Raji (cell line): Measurements from ENCODE around the gene MAPT.

Experiments used
- POLR2A ChIP-seq: IDR thresholded peaks from 2 replicates; pipeline ENCODE4 v1.6.1; 2011; ENCODE audit warnings: low read depth, low read length, control low read depth; ENCODE audit not compliant: insufficient read depth

The MAPT gene

GRCh38 chr17:46025060-46025459, 130.7 kb downstream of the MAPT start:
- TF ChIP-seq POLR2A, result no peak

GRCh38 chr17:46025510-46026165, 131.3 kb downstream of the MAPT start:
- TF ChIP-seq POLR2A, result no peak

- TF ChIP-seq POLR2A, result no peak
Observed at GRCh38 chr17:46026166-46027047, 132.1 kb downstream of the MAPT start.

- TF ChIP-seq POLR2A, result no peak
Observed at GRCh38 chr17:46027048-46027975, 133.0 kb downstream of the MAPT start.

- TF ChIP-seq POLR2A, result no peak
Observed at GRCh38 chr17:46027976-46028325, 133.6 kb downstream of the MAPT start.

GRCh38 chr17:46028374-46028773, 134.0 kb downstream of the MAPT start:
- TF ChIP-seq POLR2A, result no peak

GRCh38 chr17:46028981-46029565, 134.7 kb downstream of the MAPT start:
- no peak for TF ChIP-seq POLR2A

GRCh38 chr17:46029627-46030026, 135.3 kb downstream of the MAPT start:
- TF ChIP-seq POLR2A, result no peak

GRCh38 chr17:46030752-46031151, 136.4 kb downstream of the MAPT start:
- TF ChIP-seq POLR2A, result no peak

GRCh38 chr17:46031440-46031839, 137.1 kb downstream of the MAPT start:
- TF ChIP-seq POLR2A, result no peak

- no peak for TF ChIP-seq POLR2A
Observed at GRCh38 chr17:46031920-46032319, 137.6 kb downstream of the MAPT start.

GRCh38 chr17:46032909-46033308, 138.6 kb downstream of the MAPT start:
- TF ChIP-seq POLR2A, result no peak

- TF ChIP-seq POLR2A, result no peak
Observed at GRCh38 chr17:46033392-46033791, 139.0 kb downstream of the MAPT start.

- TF ChIP-seq POLR2A, result no peak
Observed at GRCh38 chr17:46035112-46035818, 140.9 kb downstream of the MAPT start.

- no peak for TF ChIP-seq POLR2A
Observed at GRCh38 chr17:46036491-46036890, 142.1 kb downstream of the MAPT start.

- no peak for TF ChIP-seq POLR2A
Observed at GRCh38 chr17:46037722-46038255, 143.4 kb downstream of the MAPT start.
